ENCODE data around the gene ARR3.
"Not testable (repeated sequence)": the region's sequence is repeated elsewhere in the genome, so short reads cannot be mapped to it uniquely, and the experiment has no call there.

DNA sequence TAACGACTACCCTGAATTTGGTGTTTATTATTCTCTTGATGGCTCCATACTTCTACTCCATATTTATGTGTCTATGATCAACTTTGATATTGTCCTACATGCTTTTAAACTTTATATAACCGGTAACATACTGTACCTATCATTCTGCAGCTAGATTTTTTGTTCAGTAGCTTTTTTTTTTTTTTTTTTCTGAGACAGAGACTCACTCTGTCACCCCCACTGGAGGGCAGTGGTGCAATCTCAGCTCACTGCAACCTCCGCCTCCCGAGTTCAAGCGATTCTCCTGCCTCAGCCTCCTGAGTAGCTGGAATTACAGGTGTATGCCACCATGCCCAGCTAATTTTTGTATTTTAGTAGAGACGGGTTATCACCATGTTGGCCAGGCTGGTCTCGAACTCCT lies 5.9 kb downstream of the ARR3 start:
- not testable (repeated sequence) for TF ChIP-seq YY1 (IDR thresholded peaks at IDR 0.05; ENCODE audit: insufficient read depth, insufficient read length); SUZ12 (IDR thresholded peaks at IDR 0.05; ENCODE audit: extremely low read depth, insufficient read depth, insufficient read length)
